CD14-positive monocyte (primary cell): Measurements from ENCODE around the gene SLC35F4. TPM values are rescaled to one million over a fixed set of nuclear protein-coding genes. Genes with fewer than 3 reads are reported as not detected.

Experiments
- DNase-seq, 3 donors: peaks; one replicate each; pipeline ENCODE4 v3.0.0-alpha.2; 2011 to 2022
- H2AFZ ChIP-seq: 2 replicates; pipeline ENCODE4 v1.6.0; 2012; ENCODE audit warnings: mild to moderate bottlenecking, low read depth, low read length, inconsistent platforms; ENCODE audit not compliant: insufficient read depth, poor library complexity, severe bottlenecking
- H3K27ac ChIP-seq, 2 donors: 1 replicate in 1 of 2; 2 replicates in 1 of 2; pipeline ENCODE4 v1.5.1; 2012 to 2013; ENCODE audit warnings: low read length in 2 of 2, control low read depth in 1 of 2, inconsistent platforms in 1 of 2, low read depth in 1 of 2, mild to moderate bottlenecking in 1 of 2
- H3K27me3 ChIP-seq, 2 donors: one replicate each; pipeline versions ENCODE4 v1.6.0 to v1.6.1; 2011 to 2013; ENCODE audit warnings: low read length in 2 of 2; ENCODE audit not compliant: control insufficient read depth in 2 of 2, insufficient read depth in 2 of 2
- H3K36me3 ChIP-seq, 2 donors: replicated peaks in 1 of 2; 1 replicate in 1 of 2; 2 replicates in 1 of 2; pipeline versions ENCODE4 v1.5.1 to v1.6.1; 2012 to 2013; ENCODE audit warnings: low read length in 2 of 2, control low read depth in 1 of 2, inconsistent platforms in 1 of 2, mild to moderate bottlenecking in 1 of 2; ENCODE audit not compliant: insufficient read depth in 2 of 2, control insufficient read depth in 1 of 2
- H3K4me1 ChIP-seq, 2 donors: 1 replicate in 1 of 2; 2 replicates in 1 of 2; pipeline versions ENCODE4 v1.5.1 to v1.6.1; 2012 to 2013; ENCODE audit warnings: low read length in 2 of 2, control low read depth in 1 of 2, inconsistent platforms in 1 of 2, mild to moderate bottlenecking in 1 of 2, moderate library complexity in 1 of 2; ENCODE audit not compliant: insufficient read depth in 2 of 2, control insufficient read depth in 1 of 2
- H3K4me2 ChIP-seq: replicated peaks from 2 replicates; pipeline ENCODE3; 2012; ENCODE audit warnings: low read length, moderate library complexity, mild to moderate bottlenecking; ENCODE audit not compliant: poor library complexity, severe bottlenecking; ENCODE audit errors: extremely low read depth
- H3K4me3 ChIP-seq, 3 experiments: fragments of 200-600 bp in 1 of 3; sonication (generic) in 1 of 3; replicated peaks in 1 of 3; 1 replicate in 2 of 3; 2 replicates in 1 of 3; pipeline ENCODE4 v1.5.1; 2011 to 2013; ENCODE audit warnings: low read length in 3 of 3, mild to moderate bottlenecking in 3 of 3, control low read depth in 2 of 3, low read depth in 2 of 3, inconsistent platforms in 1 of 3, moderate library complexity in 1 of 3
- H3K79me2 ChIP-seq: 2 replicates; pipeline ENCODE4 v1.6.0; 2012; ENCODE audit warnings: mild to moderate bottlenecking, control low read depth, inconsistent platforms, low read length, moderate library complexity; ENCODE audit not compliant: insufficient read depth
- H3K9ac ChIP-seq: 2 replicates; pipeline ENCODE4 v1.6.0; 2017; ENCODE audit warnings: low read length, mild to moderate bottlenecking; ENCODE audit not compliant: insufficient read depth, poor library complexity, severe bottlenecking
- H3K9me3 ChIP-seq, 2 donors: replicated peaks in 1 of 2; 1 replicate in 1 of 2; 2 replicates in 1 of 2; pipeline versions ENCODE4 v1.5.1 to v1.6.1; 2012 to 2013; ENCODE audit warnings: low read length in 2 of 2, control low read depth in 1 of 2; ENCODE audit not compliant: control insufficient read depth in 1 of 2, insufficient read depth in 1 of 2
- H4K20me1 ChIP-seq: 2 replicates; pipeline ENCODE4 v1.6.0; 2012; ENCODE audit warnings: mild to moderate bottlenecking, low read length, control low read depth, moderate library complexity; ENCODE audit not compliant: insufficient read depth
- H3K27ac Mint-ChIP-seq, 7 donors: one replicate each; pipeline ENCODE4 v1.8.0; 2020; ENCODE audit warnings: mild to moderate bottlenecking in 7 of 7, mixed read lengths in 7 of 7, moderate library complexity in 6 of 7, inconsistent platforms in 2 of 7
- H3K27me3 Mint-ChIP-seq, 3 donors: one replicate each; pipeline ENCODE4 v1.8.0; 2021 to 2022; ENCODE audit warnings: low read depth in 3 of 3, mild to moderate bottlenecking in 3 of 3, mixed read lengths in 3 of 3, moderate library complexity in 3 of 3, inconsistent platforms in 1 of 3
- H3K36me3 Mint-ChIP-seq, 2 donors: one replicate each; pipeline ENCODE4 v1.8.0; 2020; ENCODE audit warnings: mixed read lengths in 2 of 2, inconsistent platforms in 1 of 2, mild to moderate bottlenecking in 1 of 2
- H3K4me1 Mint-ChIP-seq: one replicate; pipeline ENCODE4 v1.8.0; 2020; ENCODE audit warnings: mild to moderate bottlenecking, mixed read lengths
- H3K4me3 Mint-ChIP-seq, 2 donors: one replicate each; pipeline ENCODE4 v1.8.0; 2020; ENCODE audit warnings: mild to moderate bottlenecking in 2 of 2, mixed read lengths in 2 of 2, moderate library complexity in 1 of 2
- H3K9me3 Mint-ChIP-seq, 7 donors: one replicate each; pipeline ENCODE4 v1.8.0; 2020 to 2022; ENCODE audit warnings: mixed read lengths in 7 of 7, mild to moderate bottlenecking in 6 of 7, moderate library complexity in 6 of 7, inconsistent platforms in 2 of 7
- WGBS: methylation state at CpG from one replicate; pipeline ENCODE4 v1.1.5; 2013; ENCODE audit warnings: missing lambda C conversion rate; ENCODE audit not compliant: insufficient coverage; 5-methylcytosine and 5-hydroxymethylcytosine counted together
- intact Hi-C, 2 donors: fragments of 100-400 bp; cut with micrococcal nuclease; formaldehyde crosslinking; loops; one replicate each; pipeline versions ENCODE4 v1.15.0 to v1.15.1; 2023
- polyA plus RNA-seq, 3 donors: library from polyadenylated mRNA; depleted of rRNA in 1 of 3; unstranded in 2 of 3; stranded (reverse) in 1 of 3; fragments of 300-500 nt in 2 of 3; fragments of >200 nt in 1 of 3; fragmentation: Illumina TruSeq in 2 of 3; gene quantifications; 1 replicate in 2 of 3; 2 replicates in 1 of 3; pipeline ENCODE4 v1.2.3, GENCODE V29; 2012 to 2021
- TF ChIP-seq, protein P1 (sequence below): fragments of 200-600 bp; IDR thresholded peaks from one replicate; pipeline ENCODE4 v1.8.0; 2022; ENCODE audit warnings: antibody characterized with exemption, mild to moderate bottlenecking

SLC35F4 gene
- polyA plus RNA-seq, 3 donors, result not detected

DNA sequence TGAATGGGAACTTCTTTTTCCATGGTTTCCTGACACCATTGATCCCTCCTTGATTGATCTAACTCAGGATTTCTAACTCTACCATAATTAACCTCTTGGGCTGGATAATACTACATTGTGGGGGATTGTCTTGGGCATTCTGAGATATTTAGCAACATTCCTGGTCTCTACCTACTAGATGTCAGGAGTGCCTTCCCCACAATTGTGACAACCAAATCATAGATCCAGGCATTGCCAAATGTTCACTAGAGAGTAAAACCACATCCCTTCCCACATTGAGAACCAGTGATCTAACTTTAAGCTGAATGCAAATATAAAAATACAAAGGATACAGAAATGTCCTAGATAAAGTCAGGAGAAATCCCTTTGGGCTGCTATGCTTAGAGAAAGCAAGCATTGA is 335.3 kb downstream of the SLC35F4 start:
- Histone ChIP-seq H3K79me2 (no peaks in the 10 kb centered on the region), H3K27me3 (no peaks in the 10 kb centered on the region), H3K36me3 (no peaks in the 10 kb centered on the region), H3K4me3 (no peak overlapping the region), H3K9me3 (peaks cover 0 to 12% of the 10 kb centered on the region in 2 donors), H2AFZ (no peak overlapping the region), H4K20me1 (no peaks in the 10 kb centered on the region), H3K4me2 (no peak overlapping the region), H3K4me1 (no peaks in the 10 kb centered on the region), H3K9ac (no peak overlapping the region), H3K27ac (no peak overlapping the region)
- Mint-ChIP-seq H3K27me3 (peaks cover 0 to 5% (median 0%) of the 10 kb centered on the region in 3 donors), H3K27ac (no peak overlapping the region), H3K36me3 (no peaks in the 10 kb centered on the region), H3K4me3 (no peak overlapping the region), H3K4me1 (no peaks in the 10 kb centered on the region), H3K9me3 (peaks cover 5 to 22% (median 12%) of the 10 kb centered on the region in 7 donors)
- TF ChIP-seq, protein P1, sequence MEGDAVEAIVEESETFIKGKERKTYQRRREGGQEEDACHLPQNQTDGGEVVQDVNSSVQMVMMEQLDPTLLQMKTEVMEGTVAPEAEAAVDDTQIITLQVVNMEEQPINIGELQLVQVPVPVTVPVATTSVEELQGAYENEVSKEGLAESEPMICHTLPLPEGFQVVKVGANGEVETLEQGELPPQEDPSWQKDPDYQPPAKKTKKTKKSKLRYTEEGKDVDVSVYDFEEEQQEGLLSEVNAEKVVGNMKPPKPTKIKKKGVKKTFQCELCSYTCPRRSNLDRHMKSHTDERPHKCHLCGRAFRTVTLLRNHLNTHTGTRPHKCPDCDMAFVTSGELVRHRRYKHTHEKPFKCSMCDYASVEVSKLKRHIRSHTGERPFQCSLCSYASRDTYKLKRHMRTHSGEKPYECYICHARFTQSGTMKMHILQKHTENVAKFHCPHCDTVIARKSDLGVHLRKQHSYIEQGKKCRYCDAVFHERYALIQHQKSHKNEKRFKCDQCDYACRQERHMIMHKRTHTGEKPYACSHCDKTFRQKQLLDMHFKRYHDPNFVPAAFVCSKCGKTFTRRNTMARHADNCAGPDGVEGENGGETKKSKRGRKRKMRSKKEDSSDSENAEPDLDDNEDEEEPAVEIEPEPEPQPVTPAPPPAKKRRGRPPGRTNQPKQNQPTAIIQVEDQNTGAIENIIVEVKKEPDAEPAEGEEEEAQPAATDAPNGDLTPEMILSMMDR, result no peak
- intact Hi-C loops, result no loop called here
- DNase-seq, result no peak

DNA sequence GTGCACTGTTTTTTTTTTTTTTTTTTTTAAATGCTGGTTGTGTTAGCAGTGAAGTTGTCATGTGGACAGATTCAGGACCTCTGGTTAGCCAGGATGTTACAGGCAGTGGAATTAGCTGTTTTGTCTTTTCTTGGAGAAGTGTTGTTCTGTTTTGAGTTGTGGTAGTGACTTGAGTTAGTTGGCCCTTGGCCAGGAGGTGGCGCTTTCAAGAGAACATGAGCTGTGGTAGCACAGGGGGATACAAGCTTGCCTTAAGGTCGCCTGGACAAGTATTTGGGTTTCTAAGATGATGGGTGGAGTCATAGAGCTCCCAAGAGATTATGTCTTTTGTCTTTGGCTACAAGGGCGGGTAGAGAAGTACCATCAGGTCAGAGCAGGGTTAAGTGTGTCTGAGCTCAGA is 338.9 kb downstream of the SLC35F4 start:
- WGBS, result 56% methylated on average over 3 of the region's 3 CpGs
- no peak overlapping the region for H2AFZ ChIP-seq
- no peaks in the 10 kb centered on the region for H3K36me3 ChIP-seq
- H3K9me3 Mint-ChIP-seq, result peaks cover 7 to 25% (median 15%) of the 10 kb centered on the region in 7 donors
- H3K4me3 ChIP-seq, result no peak overlapping the region
- H3K4me3 Mint-ChIP-seq, result no peak overlapping the region
- H3K27ac Mint-ChIP-seq, result no peak overlapping the region
- H3K4me1 ChIP-seq, result no peaks in the 10 kb centered on the region
- H3K4me1 Mint-ChIP-seq, result no peaks in the 10 kb centered on the region
- no peak overlapping the region for H3K4me2 ChIP-seq
- DNase-seq, result no peak
- H3K9me3 ChIP-seq, result peaks cover 0 to 11% of the 10 kb centered on the region in 2 donors
- no peak overlapping the region for H3K9ac ChIP-seq
- H3K27ac ChIP-seq, result no peak overlapping the region
- no peaks in the 10 kb centered on the region for H4K20me1 ChIP-seq
- TF ChIP-seq, protein P1, result no peak
- peaks cover 0 to 5% (median 0%) of the 10 kb centered on the region in 3 donors for H3K27me3 Mint-ChIP-seq
- H3K36me3 Mint-ChIP-seq, result no peaks in the 10 kb centered on the region
- H3K27me3 ChIP-seq, result no peaks in the 10 kb centered on the region
- H3K79me2 ChIP-seq, result no peaks in the 10 kb centered on the region
- intact Hi-C loops, result no loop called here
